ENCODE measurements around the gene PDIA4.
"Not testable (repeated sequence)": the region's sequence is repeated elsewhere in the genome, so short reads cannot be mapped to it uniquely, and the experiment has no call there.

PDIA4 gene

GRCh38 chr7:149028346-149029109 lies at the start of gene PDIA4:
PDIA4 (minus strand) TSS chr7:149028505; CDS start chr7:149028408, 97 bp downstream.
- peak; percentile 88 for FAIRE-seq

GRCh38 chr7:149077594-149077993 lies 49.3 kb upstream of the PDIA4 start:
- DNase-seq (ENCODE audit: insufficient read length, low spot score) = no peak
- no peak for FAIRE-seq

More at GRCh38 chr7:149028346-149029109, at the start of gene PDIA4:
- DNase-seq (ENCODE audit: insufficient read length, low spot score) = peak; percentile 95

GRCh38 chr7:149075286-149075685 lies 47.0 kb upstream of the PDIA4 start:
- DNase-seq (ENCODE audit: insufficient read length, low spot score) = no peak
- no peak for FAIRE-seq

GRCh38 chr7:149074116-149074885 lies 46.0 kb upstream of the PDIA4 start:
- no peak for FAIRE-seq

GRCh38 chr7:149072438-149072775 lies 44.1 kb upstream of the PDIA4 start:
- DNase-seq (ENCODE audit: insufficient read length, low spot score) (no peak), FAIRE-seq (no peak)

More at GRCh38 chr7:149074116-149074885, 46.0 kb upstream of the PDIA4 start:
- DNase-seq (ENCODE audit: insufficient read length, low spot score) = no peak

GRCh38 chr7:149071641-149072437 lies 43.5 kb upstream of the PDIA4 start:
- no peak for FAIRE-seq
- DNase-seq (ENCODE audit: insufficient read length, low spot score) = no peak

GRCh38 chr7:149071182-149071635 lies 42.9 kb upstream of the PDIA4 start:
- FAIRE-seq (no peak), DNase-seq (ENCODE audit: insufficient read length, low spot score) (no peak)

- DNase-seq (ENCODE audit: insufficient read length, low spot score) (no peak), FAIRE-seq (no peak)
Measured at GRCh38 chr7:149070372-149071125, 42.2 kb upstream of the PDIA4 start.

GRCh38 chr7:149067869-149068268 lies 39.6 kb upstream of the PDIA4 start:
- DNase-seq (ENCODE audit: insufficient read length, low spot score) = no peak
- FAIRE-seq = no peak

- FAIRE-seq = no peak
Measured at GRCh38 chr7:149063476-149063875, 35.2 kb upstream of the PDIA4 start.

GRCh38 chr7:149062217-149062899 lies 34.1 kb upstream of the PDIA4 start:
- not testable (repeated sequence) for FAIRE-seq; DNase-seq (ENCODE audit: insufficient read length, low spot score)

More at GRCh38 chr7:149063476-149063875, 35.2 kb upstream of the PDIA4 start:
- no peak for DNase-seq (ENCODE audit: insufficient read length, low spot score)

GRCh38 chr7:149060156-149060555 lies 31.9 kb upstream of the PDIA4 start:
- FAIRE-seq = no peak

GRCh38 chr7:149053885-149054284 lies 25.6 kb upstream of the PDIA4 start:
- FAIRE-seq (no peak), DNase-seq (ENCODE audit: insufficient read length, low spot score) (no peak)

More at GRCh38 chr7:149060156-149060555, 31.9 kb upstream of the PDIA4 start:
- no peak for DNase-seq (ENCODE audit: insufficient read length, low spot score)

GRCh38 chr7:149053384-149053783 lies 25.1 kb upstream of the PDIA4 start:
- no peak for FAIRE-seq

GRCh38 chr7:149050941-149051340 lies 22.6 kb upstream of the PDIA4 start:
- FAIRE-seq = no peak
- DNase-seq (ENCODE audit: insufficient read length, low spot score) = no peak

More at GRCh38 chr7:149053384-149053783, 25.1 kb upstream of the PDIA4 start:
- DNase-seq (ENCODE audit: insufficient read length, low spot score) = no peak

GRCh38 chr7:149048805-149049204 lies 20.5 kb upstream of the PDIA4 start:
- FAIRE-seq = no peak
- no peak for DNase-seq (ENCODE audit: insufficient read length, low spot score)

- DNase-seq (ENCODE audit: insufficient read length, low spot score) = no peak
- no peak for FAIRE-seq
Measured at GRCh38 chr7:149046416-149046815, 18.1 kb upstream of the PDIA4 start.

- no peak for DNase-seq (ENCODE audit: insufficient read length, low spot score)
- no peak for FAIRE-seq
Measured at GRCh38 chr7:149043936-149044335, 15.6 kb upstream of the PDIA4 start.

GRCh38 chr7:149041350-149041749 lies 13.0 kb upstream of the PDIA4 start:
- no peak for DNase-seq (ENCODE audit: insufficient read length, low spot score)
- no peak for FAIRE-seq

Measured in HTR-8/SVneo (cell line).